Mesothelial cell of epicardium (in vitro differentiated cells): ENCODE results near the gene ANKRD13B. TPM values are rescaled to one million over a fixed set of nuclear protein-coding genes. Genes with fewer than 3 reads are reported as not detected.

ENCODE experiments used
- DNase-seq, 2 experiments: peaks; one replicate each; pipeline ENCODE4 v3.0.0; 2021; ENCODE audit warnings: low spot score in 2 of 2; ENCODE audit not compliant: unreplicated experiment in 2 of 2
- H3K27ac Mint-ChIP-seq: 2 replicates; pipeline ENCODE4 v1.8.0; 2021; ENCODE audit warnings: mixed read lengths
- H3K27me3 Mint-ChIP-seq: 2 replicates; pipeline ENCODE4 v1.8.0; 2021; ENCODE audit warnings: low read depth, mixed read lengths
- H3K36me3 Mint-ChIP-seq: 2 replicates; pipeline ENCODE4 v1.8.0; 2021; ENCODE audit warnings: mixed read lengths
- H3K4me1 Mint-ChIP-seq: 2 replicates; pipeline ENCODE4 v1.8.0; 2021; ENCODE audit warnings: mixed read lengths
- H3K4me3 Mint-ChIP-seq: 2 replicates; pipeline ENCODE4 v1.8.0; 2021; ENCODE audit warnings: mild to moderate bottlenecking, moderate library complexity, mixed read lengths
- H3K9me3 Mint-ChIP-seq: 2 replicates; pipeline ENCODE4 v1.8.0; 2021; ENCODE audit warnings: mixed read lengths
- total RNA-seq: library from RNA; stranded (reverse); gene quantifications from 3 replicates; pipeline ENCODE4 v1.2.1, GENCODE V29; 2021
- TF ChIP-seq, protein P1 (sequence below): fragments of 200-600 bp; sonication (generic); IDR thresholded peaks from one replicate; pipeline ENCODE4 v1.5.0; 2021; ENCODE audit warnings: antibody characterized with exemption; ENCODE audit not compliant: unreplicated experiment

The ANKRD13B gene
- total RNA-seq, 1 donor from 2014 or later, result 52.7 TPM

DNA sequence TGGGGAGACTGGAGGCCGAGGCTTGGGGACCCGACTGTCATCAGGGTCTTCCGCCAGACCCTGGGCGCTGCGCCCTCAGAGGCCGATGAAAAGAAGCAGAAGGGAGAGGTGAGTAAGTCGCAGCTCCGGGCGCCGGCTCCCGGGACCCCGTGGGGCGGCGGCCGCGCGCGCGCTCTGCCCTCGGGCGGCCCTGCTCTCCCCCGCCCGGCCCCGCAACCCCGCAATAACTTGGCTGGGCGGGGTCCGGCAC is 25.7 kb upstream of the ANKRD13B start:
- no peak overlapping the region for H3K27ac Mint-ChIP-seq
- TF ChIP-seq, protein P1, sequence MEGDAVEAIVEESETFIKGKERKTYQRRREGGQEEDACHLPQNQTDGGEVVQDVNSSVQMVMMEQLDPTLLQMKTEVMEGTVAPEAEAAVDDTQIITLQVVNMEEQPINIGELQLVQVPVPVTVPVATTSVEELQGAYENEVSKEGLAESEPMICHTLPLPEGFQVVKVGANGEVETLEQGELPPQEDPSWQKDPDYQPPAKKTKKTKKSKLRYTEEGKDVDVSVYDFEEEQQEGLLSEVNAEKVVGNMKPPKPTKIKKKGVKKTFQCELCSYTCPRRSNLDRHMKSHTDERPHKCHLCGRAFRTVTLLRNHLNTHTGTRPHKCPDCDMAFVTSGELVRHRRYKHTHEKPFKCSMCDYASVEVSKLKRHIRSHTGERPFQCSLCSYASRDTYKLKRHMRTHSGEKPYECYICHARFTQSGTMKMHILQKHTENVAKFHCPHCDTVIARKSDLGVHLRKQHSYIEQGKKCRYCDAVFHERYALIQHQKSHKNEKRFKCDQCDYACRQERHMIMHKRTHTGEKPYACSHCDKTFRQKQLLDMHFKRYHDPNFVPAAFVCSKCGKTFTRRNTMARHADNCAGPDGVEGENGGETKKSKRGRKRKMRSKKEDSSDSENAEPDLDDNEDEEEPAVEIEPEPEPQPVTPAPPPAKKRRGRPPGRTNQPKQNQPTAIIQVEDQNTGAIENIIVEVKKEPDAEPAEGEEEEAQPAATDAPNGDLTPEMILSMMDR, result no peak

DNA sequence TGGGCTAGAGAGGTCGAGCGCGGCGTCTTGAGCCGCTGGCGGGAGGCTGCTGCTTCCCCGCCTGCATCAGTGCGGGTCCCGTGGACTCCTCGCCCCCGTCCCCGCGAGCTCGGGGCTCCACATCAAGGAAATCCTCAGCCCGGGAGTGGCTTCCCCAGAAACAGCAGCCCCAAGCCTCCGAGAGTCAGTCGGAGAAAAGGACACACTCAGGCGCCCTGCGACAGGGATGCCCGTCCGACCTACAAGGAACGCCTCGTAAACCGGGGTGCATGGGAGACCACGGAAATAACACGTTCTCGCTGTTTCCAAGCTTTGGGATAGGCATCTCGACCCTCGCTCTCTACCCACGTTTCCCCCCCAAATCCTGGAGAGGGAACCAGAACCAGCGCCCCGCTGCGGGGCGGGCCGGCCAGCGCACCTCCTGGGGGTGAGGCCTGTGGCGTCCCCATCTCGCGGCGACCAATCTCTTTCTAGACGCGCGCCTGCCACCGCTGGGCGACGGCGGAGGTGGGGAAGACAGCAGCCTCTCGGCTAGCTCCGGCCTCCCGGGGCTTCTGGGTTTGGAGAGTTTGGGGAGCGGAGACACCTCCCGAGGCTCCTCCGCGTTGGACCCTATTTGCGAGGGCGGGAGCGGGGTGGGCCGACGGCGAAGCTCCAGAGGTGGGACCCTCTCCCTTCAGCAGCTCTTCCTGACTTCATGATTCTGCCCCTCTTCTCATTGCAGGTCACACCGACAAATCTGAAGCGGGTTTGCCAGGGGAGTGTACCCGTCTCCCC is 25.2 kb upstream of the ANKRD13B start:
- H3K4me1 Mint-ChIP-seq, result peaks cover 24% of the 10 kb centered on the region
- H3K36me3 Mint-ChIP-seq, result peaks cover 1% of the 10 kb centered on the region
- DNase-seq, result peak; percentile 30 to 67
- peak overlapping the region; percentile 91 for H3K4me3 Mint-ChIP-seq
- H3K9me3 Mint-ChIP-seq, result no peaks in the 10 kb centered on the region
- H3K27me3 Mint-ChIP-seq, result peaks cover 30% of the 10 kb centered on the region
- TF ChIP-seq, protein P1, result peak; percentile 22
- peak overlapping the region; percentile 95 for H3K27ac Mint-ChIP-seq

More for the DNA sequence above, 25.7 kb upstream of the ANKRD13B start:
- H3K9me3 Mint-ChIP-seq, result no peaks in the 10 kb centered on the region
- H3K27me3 Mint-ChIP-seq, result peaks cover 34% of the 10 kb centered on the region
- H3K4me3 Mint-ChIP-seq, result peak overlapping the region; percentile 91
- DNase-seq, result peak; percentile 19 to 52
- peaks cover 24% of the 10 kb centered on the region for H3K4me1 Mint-ChIP-seq
- peaks cover 1% of the 10 kb centered on the region for H3K36me3 Mint-ChIP-seq

DNA sequence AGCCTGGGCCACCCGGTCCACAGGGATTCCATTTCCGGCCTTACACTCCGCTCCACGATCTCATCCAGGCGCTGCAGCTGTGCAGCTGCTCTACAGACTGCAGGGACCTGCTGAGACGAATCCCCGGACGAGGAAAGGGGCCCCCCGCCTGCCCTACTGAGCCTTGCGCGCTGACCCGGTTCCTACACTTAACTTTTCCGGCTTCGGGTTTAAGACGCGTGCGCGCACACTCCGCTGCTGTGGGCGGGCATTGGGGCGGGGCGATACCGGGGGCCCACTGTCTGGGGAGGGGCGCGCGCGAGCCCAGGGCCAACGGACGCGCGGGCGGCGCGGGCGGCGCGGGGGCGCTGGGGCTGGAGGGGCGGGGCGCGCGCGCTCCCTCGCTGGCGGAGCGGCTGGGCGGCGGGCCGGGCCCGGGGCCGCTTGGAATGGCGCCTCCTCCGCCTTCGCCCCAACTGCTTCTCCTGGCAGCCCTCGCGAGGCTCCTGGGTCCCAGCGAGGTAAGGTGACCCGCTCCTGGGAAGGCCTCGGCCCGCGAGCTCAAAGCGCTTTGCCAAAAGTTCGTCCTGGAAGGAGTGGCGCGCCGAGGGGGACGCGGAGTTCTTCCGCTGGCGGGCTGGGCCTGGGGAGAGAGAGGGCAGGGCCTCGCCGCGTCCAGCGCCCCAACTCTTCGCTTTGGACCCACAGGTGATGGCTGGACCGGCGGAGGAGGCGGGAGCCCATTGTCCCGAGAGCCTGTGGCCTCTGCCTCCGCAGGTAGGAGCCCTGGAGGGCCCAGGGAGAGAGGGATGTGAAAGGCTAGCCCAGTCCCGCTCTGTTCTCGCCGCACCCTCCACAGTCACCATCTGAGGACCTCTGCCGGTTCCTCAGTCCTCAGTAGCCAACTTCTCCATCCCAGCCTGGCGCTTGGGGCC is 24.3 kb upstream of the ANKRD13B start, which contains the start of gene TP53I13:
Gene TP53I13, plus strand, starts transcription at position 371 of the 914 bp plus-strand sequence. Its CDS starts 58 bp downstream, at position 429.
- H3K27ac Mint-ChIP-seq, result peak within 1 kb of the TSS; percentile 95

DNA sequence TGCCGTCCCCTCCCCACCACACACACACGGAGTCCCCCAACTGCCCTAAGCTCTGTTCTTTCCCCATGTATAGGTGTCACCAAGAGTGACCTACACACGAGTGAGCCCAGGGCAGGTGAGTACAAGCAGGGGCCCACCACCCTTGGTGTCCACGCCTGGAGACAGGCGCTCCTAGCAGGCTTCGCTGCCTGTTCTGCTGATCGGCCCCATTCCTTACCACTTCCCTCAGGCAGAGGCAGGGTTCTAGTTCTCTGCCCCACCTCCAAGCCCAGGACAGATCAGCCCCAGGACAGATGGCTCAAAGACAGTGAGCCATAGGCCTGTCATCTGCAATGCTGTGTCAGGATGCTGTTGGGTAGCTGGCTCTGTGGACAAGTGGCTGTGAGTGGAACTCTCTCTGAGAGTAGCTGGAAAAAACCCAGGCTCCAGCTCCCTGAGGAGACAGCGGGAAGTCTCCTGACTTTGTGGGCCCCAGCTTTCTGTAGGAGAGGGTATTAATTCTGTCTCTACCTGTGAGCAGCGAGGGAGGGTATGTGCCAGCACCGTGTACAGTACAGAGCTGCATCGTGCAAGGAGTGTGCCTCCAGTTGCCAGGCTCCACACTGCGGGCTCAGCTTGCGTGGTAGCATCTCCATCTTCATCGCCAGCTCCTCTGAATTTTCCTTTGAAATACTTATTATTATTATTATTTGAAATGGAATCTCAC is 23.5 kb upstream of the ANKRD13B start:
- Mint-ChIP-seq H3K27me3 (peaks cover 19% of the 10 kb centered on the region), H3K9me3 (no peaks in the 10 kb centered on the region), H3K4me1 (peaks cover 31% of the 10 kb centered on the region), H3K27ac (peak overlapping the region; percentile 87), H3K36me3 (peaks cover 1% of the 10 kb centered on the region), H3K4me3 (peak overlapping the region; percentile 81)
- TF ChIP-seq, protein P1, result no peak
- DNase-seq, result peak in 1 of 2 experiments; percentile 29

More for the DNA sequence above, 24.3 kb upstream of the ANKRD13B start, which contains the start of gene TP53I13:
- peaks cover 1% of the 10 kb centered on the region for H3K36me3 Mint-ChIP-seq
- H3K4me3 Mint-ChIP-seq, result peak within 1 kb of the TSS; percentile 91
- no peaks in the 10 kb centered on the region for H3K9me3 Mint-ChIP-seq
- DNase-seq, result peak; percentile 76 to 84
- H3K27me3 Mint-ChIP-seq, result peaks cover 26% of the 10 kb centered on the region
- H3K4me1 Mint-ChIP-seq, result peaks cover 31% of the 10 kb centered on the region
- TF ChIP-seq, protein P1, result no peak

DNA sequence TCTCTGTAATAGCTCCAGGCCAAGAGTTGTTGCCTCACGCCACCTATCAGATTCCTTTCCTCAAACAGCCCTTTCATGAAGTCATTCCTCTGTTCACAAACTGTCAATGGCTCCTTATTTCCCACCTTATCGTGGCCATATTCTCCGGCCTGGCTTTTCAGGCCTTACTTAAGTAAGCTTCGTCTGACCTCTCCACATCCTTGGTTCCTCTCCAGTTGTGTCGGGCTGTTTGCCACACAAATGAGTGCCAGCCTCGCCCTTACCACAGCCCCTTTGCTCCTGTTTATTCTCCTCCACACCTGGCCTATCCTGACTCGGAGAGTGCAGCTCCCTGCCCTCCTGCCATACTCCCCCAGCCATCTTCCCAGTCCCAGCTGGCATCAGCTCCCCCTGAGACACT is 22.4 kb upstream of the ANKRD13B start:
- no peak for DNase-seq
- peaks cover 9% of the 10 kb centered on the region for H3K27me3 Mint-ChIP-seq
- peaks cover 31% of the 10 kb centered on the region for H3K4me1 Mint-ChIP-seq
- H3K9me3 Mint-ChIP-seq, result no peaks in the 10 kb centered on the region
- H3K27ac Mint-ChIP-seq, result no peak overlapping the region
- peak overlapping the region; percentile 30 for H3K4me3 Mint-ChIP-seq
- H3K36me3 Mint-ChIP-seq, result peaks cover 5% of the 10 kb centered on the region
- TF ChIP-seq, protein P1, result no peak
